ENCODE data around the gene NECAP2. TPM values are rescaled to one million over a fixed set of nuclear protein-coding genes. Genes with fewer than 3 reads are reported as not detected.

Gene NECAP2
- polyA plus RNA-seq, 3 donors = 78.9 to 223 (median 183) TPM

GRCh38 chr1:16406868-16407267, 33.7 kb upstream of the NECAP2 start:
- Histone ChIP-seq H3K4me1 (ENCODE audit: control insufficient read depth in 1 of 2, insufficient read depth in 2 of 2, low read length in 2 of 2) (no peaks in the 10 kb centered on the region), H3K4me2 (replicated peaks; ENCODE audit: extremely low read depth, low read length, poor library complexity, severe bottlenecking) (no peak overlapping the region)

DNA sequence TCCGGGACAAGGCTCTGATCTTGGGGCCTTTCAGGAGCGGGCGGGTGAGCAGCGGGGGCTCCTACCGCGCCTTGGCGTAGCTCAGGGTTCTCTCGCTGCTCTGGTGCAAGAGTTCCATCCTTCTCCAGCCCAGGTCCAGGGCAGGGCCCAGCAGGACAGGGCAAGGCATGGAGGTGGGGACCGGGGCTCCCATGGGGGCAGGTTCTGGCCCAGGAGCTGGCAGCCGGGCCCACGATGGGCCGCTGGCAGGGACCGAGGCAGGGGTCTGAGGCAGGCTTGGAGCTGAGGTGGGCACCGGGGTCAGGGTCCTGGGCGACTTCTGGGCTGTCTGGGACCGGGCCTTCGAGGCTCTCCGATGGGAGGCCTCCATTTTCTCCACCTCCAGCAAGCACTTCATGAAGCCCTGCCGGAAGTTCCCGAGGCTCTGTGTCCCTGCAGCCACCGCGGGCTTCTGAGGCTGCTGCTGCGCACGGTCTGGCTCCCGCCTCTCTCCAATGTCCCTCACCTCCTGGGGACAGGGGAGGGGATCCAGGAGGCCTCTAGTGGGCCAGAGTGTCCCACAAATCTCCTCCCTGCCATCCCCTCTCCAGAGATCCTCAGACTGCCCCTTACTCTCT, 30.9 kb upstream of the NECAP2 start:
- no peak for TF ChIP-seq CTCF (IDR thresholded peaks at IDR 0.05)
- H3K36me3 ChIP-seq (replicated peaks in 1 of 2; ENCODE audit: control insufficient read depth in 1 of 2, insufficient read depth in 2 of 2, low read length in 2 of 2) = no peaks in the 10 kb centered on the region
- H3K27ac ChIP-seq (ENCODE audit: low read depth in 1 of 2, low read length in 2 of 2) = no peak overlapping the region
- H3K9me3 ChIP-seq (replicated peaks in 1 of 2; ENCODE audit: control insufficient read depth in 1 of 2, insufficient read depth in 1 of 2, low read length in 2 of 2) = no peaks in the 10 kb centered on the region
- H4K20me1 ChIP-seq (ENCODE audit: insufficient read depth, low read length) = no peaks in the 10 kb centered on the region
- H3K4me2 ChIP-seq (replicated peaks; ENCODE audit: extremely low read depth, low read length, poor library complexity, severe bottlenecking) = no peak overlapping the region
- H3K4me3 ChIP-seq (replicated peaks in 1 of 3; ENCODE audit: low read depth in 2 of 3, low read length in 3 of 3) = no peak overlapping the region
- H3K4me1 ChIP-seq (ENCODE audit: control insufficient read depth in 1 of 2, insufficient read depth in 2 of 2, low read length in 2 of 2) = no peaks in the 10 kb centered on the region
- no peaks in the 10 kb centered on the region for H3K27me3 ChIP-seq (ENCODE audit: control insufficient read depth in 2 of 2, insufficient read depth in 2 of 2, low read length in 2 of 2)
- Mint-ChIP-seq H3K27me3 (ENCODE audit: low read depth in 3 of 3) (peaks cover 0 to 7% (median 3%) of the 10 kb centered on the region in 3 donors), H3K4me1 (no peaks in the 10 kb centered on the region), H3K4me3 (no peak overlapping the region), H3K27ac (no peak overlapping the region), H3K36me3 (no peaks in the 10 kb centered on the region), H3K9me3 (peaks cover 0 to 1% (median 0%) of the 10 kb centered on the region in 7 donors)
- no peak overlapping the region for H3K9ac ChIP-seq (ENCODE audit: insufficient read depth, low read length, poor library complexity, severe bottlenecking)
- 93% methylated on average over 18 of the region's 25 CpGs for WGBS (ENCODE audit: insufficient coverage)
- H3K79me2 ChIP-seq (ENCODE audit: insufficient read depth, low read length) = no peaks in the 10 kb centered on the region
- intact Hi-C loops (cut with micrococcal nuclease) = no loop called here
- no peak for DNase-seq
- no peak overlapping the region for H2AFZ ChIP-seq (ENCODE audit: insufficient read depth, low read depth, low read length, poor library complexity, severe bottlenecking)

More at GRCh38 chr1:16406868-16407267, 33.7 kb upstream of the NECAP2 start:
- 100% methylated on average over 9 of the region's 9 CpGs for WGBS (ENCODE audit: insufficient coverage)
- no peaks in the 10 kb centered on the region for H4K20me1 ChIP-seq (ENCODE audit: insufficient read depth, low read length)
- H3K4me1 Mint-ChIP-seq = no peaks in the 10 kb centered on the region
- intact Hi-C loops (cut with micrococcal nuclease) = no loop called here
- no peak overlapping the region for H2AFZ ChIP-seq (ENCODE audit: insufficient read depth, low read depth, low read length, poor library complexity, severe bottlenecking)
- no peak for DNase-seq
- TF ChIP-seq CTCF (IDR thresholded peaks at IDR 0.05) = no peak
- H3K4me3 Mint-ChIP-seq = no peak overlapping the region
- no peaks in the 10 kb centered on the region for H3K27me3 ChIP-seq (ENCODE audit: control insufficient read depth in 2 of 2, insufficient read depth in 2 of 2, low read length in 2 of 2)
- peaks cover 3 to 10% (median 3%) of the 10 kb centered on the region in 3 donors for H3K27me3 Mint-ChIP-seq (ENCODE audit: low read depth in 3 of 3)
- no peaks in the 10 kb centered on the region for H3K9me3 ChIP-seq (replicated peaks in 1 of 2; ENCODE audit: control insufficient read depth in 1 of 2, insufficient read depth in 1 of 2, low read length in 2 of 2)
- H3K79me2 ChIP-seq (ENCODE audit: insufficient read depth, low read length) = no peaks in the 10 kb centered on the region
- no peak overlapping the region for H3K27ac Mint-ChIP-seq
- H3K9me3 Mint-ChIP-seq = peaks cover 0 to 1% (median 0%) of the 10 kb centered on the region in 7 donors
- no peak overlapping the region for H3K9ac ChIP-seq (ENCODE audit: insufficient read depth, low read length, poor library complexity, severe bottlenecking)
- no peaks in the 10 kb centered on the region for H3K36me3 Mint-ChIP-seq
- no peak overlapping the region for H3K27ac ChIP-seq (ENCODE audit: low read depth in 1 of 2, low read length in 2 of 2)
- H3K4me3 ChIP-seq (replicated peaks in 1 of 3; ENCODE audit: low read depth in 2 of 3, low read length in 3 of 3) = no peak overlapping the region
- H3K36me3 ChIP-seq (replicated peaks in 1 of 2; ENCODE audit: control insufficient read depth in 1 of 2, insufficient read depth in 2 of 2, low read length in 2 of 2) = no peaks in the 10 kb centered on the region

Measured in CD14-positive monocyte (primary cell).